ENCODE data around the gene DDX10.

The DDX10 gene

DNA sequence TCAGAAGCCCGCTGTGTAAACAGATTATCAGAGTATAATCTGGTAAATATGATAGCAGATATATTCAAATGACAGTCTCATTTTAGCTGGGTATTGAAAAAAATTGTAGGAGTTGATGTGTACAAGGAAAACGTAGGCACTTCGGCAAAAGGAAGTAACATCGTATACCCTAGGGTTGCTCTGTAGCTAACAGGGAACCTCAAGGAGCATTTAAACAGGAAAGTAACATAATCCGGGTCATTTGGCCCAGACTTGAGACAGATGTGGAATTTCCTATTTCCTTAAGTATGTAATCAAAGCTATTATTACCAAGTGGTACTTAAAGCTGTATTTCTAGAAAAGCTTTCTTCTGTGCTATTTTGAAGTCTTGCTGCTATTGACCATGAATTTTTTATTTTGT is 215.6 kb downstream of the DDX10 start:
- DNase-seq: peak; percentile 52

DNA sequence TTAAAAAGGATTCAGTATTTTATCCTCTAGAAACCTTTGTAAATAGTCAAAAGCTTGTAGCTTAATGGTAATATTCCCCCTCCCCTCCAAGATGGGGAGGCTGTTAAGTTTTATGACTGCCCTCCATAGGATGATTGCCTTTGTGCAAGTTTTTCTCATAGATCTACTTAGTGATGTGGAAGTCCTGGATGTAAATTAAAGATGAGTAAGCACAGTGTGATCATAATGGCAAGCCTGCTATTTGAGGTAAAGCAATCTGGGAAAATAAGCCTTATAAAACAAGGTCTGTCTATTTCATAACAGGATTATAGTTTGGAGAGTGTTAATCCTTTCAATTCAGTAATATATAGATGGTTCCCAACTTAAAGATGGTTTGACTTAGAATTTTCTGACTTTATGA is 216.3 kb downstream of the DDX10 start:
- DNase-seq: no peak

DNA sequence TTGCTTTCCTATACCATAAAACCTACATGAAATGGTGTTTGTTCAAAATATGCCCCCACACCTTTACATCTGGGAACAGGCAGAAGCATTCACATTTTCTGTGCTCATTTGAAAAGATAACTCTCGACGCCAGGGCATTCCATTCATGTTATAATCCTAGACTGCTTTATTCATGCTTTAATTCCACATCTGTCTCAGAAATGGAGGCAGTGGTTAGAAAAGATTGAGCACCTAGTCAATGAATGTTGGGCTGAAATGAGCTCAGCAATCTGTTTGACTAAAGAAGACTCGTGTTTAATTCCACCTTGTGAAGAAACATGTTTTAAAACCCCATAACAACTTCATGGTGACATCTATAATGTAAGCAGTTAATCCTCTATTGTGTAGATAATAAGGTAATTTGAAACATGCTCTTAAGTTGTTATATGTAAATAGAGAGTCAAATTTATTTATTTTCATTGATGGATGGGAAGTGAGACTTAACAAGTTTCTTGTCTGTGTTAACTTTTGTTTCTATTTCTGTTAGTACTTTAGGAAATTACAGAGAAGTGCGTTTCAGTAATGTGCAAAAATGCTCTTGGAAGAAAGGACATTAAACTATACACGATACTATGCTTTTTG is 217.5 kb downstream of the DDX10 start:
- DNase-seq: no peak

DNA sequence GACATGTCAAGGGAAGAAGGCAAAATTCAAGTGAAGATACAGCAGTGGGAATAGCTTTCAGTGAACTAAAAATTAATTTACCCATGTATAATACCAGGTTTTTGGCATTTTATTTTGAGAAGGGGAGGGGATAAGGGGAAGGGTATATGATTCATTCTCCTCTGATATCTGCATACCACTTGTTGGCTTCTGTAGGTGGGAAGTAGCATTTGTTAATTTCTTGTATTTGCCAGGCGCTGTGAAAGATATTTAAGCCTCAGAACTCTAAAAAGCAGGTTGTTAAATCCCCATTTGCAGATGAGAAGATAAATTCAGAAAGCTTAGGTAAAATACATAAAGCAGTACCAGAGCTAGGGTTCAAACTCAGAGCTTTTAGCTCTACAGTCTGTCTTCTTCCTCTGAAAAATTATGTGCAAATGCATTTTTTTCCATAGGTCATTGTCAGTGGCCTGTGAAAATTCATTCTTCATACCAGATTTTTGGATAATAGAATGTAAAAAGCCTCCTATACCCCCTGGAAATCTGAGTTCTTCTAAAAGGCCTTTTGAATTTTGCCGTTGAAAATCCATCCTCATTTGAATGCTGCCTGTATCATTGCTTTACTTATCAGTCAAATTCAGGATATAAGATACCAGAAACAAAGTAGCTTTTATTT is 221.3 kb downstream of the DDX10 start:
- no peak for DNase-seq

DNA sequence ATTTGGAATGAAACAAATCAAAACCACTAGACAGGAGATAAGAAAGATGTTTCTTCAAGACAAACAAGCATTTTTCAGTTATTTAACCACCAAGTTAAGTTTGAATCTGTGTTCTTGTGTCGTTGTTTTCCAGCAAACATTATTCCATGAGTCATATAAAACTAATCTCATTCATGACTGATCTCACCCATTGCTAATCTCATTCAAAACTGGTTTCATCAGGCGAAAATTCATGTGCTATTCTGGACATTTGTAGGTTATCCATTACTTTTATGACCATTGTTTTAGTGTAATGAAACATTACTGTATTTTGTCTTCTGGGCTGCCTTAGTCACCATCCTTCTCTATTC is 221.8 kb downstream of the DDX10 start:
- DNase-seq: no peak

DNA sequence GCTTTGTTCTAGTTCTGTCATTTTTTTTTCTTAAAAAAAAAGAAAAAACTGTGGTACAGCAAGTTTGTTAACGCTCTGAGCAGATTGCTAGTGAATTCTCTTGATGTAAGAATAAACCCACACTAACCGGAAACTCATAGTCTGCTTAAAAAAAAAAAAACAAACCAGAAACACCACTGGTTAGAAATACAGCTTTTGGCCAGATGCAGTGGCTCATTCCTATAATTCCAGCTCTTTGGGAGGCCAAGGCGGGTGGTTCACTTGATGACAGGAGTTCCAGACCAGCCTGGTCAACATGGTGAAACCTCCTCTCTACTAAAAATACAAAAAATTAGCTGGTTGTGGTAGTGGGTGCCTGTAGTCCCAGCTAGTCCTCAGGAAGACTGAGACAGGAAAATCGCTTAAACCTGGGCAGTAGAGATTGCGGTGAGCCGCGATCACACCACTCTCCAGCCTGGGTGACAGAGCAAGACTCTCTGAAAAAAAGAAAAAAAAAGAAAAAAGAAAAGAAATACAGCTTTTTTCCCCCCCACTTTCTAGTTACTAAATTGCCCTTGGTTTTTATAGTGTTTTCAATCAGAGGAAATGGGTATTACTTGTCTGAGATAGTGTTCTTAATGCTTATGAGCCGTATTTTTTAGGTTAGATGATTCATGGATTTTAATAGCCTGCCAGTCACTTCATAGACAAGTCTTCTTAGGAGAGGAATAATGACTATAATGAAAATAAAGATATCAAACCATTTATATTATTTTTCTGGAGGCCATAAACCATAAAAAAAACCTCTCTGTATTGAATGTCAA is 222.8 kb downstream of the DDX10 start:
- DNase-seq: no peak

DNA sequence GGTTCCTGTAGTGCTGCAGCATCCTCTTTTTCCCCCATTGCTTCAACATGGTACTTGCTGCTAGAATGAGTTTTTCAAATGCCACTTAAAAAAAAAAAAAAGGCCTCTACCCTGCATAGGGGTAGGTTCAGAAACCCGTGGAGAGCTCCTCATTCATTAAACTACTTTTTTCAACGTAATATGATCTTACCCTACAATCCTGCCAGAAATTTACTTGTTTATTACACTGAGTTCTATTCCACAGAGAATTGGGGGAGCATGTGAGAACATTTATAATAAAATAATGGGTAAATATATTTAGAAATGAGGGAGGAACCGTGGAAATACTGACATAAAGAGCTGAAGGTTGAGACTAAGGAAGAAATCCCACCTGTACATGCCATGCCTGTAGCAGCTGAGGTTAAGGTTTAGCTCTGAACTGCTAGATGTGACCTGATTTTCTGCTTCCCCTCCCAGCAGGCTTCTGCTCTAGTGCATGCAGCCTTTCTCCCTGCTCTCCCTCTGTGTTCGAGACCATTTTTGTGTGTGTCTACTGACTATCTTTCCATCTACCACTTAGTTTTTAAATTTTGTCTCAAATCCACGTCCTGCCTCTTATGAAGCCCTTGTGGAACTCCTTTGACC is 225.7 kb downstream of the DDX10 start:
- no peak for DNase-seq

DNA sequence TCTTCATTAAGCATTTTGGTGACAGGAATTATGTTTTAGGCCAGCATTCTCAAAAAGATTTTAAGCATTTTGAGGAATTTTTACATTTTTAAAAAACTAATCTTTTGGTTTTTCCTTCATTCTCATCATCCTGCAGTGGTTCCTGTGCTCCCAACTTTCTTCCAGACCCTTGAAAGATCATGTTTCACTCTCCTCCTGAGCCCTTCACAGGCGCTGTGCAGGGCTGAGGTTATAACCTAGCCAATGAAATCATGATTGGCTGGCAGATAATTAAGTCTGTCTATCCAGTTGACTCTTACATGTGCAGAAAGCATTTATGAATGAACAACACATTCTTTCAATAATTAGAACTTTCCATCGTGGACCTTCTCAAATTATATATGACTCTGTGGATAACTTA is 226.3 kb downstream of the DDX10 start:
- no peak for DNase-seq

DNA sequence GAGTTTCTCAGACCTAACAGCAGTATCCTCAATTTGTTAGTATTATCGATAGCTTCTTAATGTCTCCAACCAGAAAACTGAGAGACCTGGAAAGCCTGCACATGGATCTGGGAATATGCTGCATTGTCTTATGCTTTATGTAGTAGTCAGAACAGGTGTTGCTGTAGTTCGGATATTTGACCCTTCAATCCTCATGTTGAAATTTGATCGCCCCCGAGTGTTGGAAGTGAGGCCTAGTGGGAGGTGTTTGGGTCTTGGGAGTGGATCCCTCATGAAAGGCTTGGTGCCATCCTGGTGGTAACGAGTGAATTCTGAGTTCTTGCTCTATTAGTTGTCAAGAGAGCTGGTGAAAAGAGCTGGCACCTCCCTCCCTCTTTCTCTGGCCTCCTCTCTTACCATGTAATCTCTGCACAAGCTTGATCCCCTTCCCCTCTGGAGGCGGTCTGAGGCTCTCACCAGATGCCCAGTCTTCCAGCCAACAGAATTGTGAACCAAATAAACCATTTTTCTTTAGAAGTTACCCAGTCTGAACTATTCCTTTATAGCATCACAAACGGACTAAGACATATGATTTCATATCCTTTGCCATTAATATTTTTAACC is 227.1 kb downstream of the DDX10 start:
- DNase-seq: no peak

DNA sequence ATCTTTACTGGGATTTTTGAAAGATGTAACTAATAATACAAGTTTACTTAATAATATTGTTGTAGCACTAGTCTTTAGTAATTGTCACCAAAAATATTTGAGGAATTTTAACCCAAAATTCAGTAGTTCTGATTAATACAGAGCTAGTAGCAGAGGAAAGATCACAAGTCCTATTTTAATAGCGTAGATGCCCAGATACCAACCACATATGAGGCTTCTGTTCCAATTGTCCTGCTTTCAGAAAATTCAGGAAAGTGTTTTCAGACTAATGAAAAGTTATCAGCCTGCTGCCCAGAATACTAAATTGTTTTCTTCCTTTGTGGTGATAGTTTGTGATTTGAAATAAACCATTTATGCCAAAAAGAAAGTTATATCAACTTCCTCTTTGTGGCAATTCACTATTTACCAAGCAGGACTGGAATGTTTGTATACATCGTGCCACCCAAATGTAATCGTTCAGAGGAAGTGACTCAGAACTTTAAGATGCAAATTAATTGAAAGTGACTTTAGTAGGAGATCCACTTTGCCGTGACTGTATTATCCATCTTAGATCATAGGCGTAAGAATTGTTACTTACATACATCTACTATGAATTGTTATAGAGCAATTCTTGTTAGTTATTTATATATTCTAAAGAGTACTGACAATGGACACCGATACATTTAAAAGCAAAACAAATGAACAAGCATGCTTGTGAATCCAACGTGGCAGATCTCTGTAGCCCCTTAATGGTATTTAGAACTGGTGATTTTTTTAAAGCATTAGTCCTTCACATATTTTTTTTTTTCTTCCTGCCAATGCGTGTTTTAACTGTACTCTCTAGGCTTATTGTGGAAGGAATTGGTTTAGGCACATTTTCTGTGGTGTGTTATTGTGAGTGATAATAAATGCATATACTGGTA is 231.0 kb downstream of the DDX10 start:
- DNase-seq: no peak

DNA sequence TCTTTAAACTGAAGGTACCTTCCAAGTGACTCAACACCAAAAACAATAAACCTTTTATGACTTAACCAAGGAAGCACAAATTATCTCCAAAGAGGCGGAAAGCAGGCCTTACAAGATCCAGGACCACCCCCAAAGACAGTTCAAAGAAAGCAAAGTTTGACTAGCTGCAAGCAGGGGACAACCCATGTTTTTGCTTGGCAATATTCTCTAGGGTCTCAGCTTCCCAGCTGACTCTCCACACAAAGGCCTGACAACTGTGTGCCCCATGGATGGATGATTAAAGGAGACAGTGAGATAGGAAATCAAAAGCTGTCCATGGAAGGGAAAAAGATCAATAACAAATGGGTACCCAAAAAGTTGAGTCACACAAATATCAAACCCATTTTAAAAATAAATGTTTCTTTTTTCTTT is 232.2 kb downstream of the DDX10 start:
- no peak for DNase-seq

DNA sequence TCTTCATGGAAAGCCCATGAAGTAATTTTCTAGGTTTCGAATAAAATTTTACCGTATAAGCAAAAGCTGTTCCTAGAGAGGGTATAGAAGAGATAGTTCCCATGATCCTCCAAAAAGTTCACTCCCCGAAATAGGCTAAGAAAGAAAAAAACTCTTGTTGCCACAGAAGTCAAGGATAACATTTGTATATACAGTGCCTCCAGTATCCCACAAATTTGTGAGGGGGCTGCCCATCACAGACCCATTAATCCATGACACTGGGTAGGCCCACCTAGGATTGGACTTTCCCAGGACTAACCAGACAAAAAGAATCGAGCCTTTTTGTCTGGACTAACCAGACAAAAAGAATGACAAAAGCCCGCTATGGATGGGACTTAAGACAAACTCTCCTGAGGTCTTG is 233.0 kb downstream of the DDX10 start:
- no peak for DNase-seq

DNA sequence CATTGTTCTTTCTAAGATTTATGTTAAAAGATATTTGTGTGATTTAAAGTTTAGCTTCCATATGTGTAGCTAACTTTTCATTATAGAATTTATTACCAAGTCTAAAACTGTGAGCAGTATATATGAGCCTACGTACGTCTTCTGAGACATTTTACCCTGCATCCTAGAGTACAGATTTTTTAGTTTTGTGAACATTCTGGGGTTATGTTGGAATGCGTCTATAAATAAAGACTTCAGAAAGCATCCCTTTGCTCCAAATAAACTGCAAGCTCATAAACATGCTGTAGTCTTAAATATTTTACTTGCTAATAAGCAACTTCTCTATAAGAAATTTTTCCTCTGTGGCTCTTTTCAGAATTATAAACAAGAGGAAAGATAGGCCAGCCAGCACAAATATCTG is 236.5 kb downstream of the DDX10 start:
- no peak for DNase-seq

DNA sequence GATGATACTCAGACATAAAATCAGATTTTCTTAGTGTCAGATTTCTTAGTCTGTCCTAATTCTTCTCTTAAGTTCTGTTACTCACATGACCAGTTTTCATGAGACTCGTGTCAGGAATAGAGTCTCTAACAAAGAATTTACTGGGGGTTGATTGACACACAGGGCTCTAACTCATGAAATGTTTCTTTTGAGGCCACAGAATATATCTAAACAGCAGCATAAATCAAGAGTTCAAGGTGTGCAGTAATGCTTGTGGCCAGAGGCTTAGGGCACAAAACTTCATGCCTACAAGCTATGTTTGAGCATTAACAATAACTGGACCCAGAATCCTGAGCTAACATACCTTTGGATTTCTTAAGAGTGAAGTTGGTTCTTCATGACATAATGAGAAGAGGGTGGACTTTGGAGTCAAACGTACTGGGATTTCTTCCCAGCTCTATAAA is 237.2 kb downstream of the DDX10 start:
- DNase-seq: no peak

DNA sequence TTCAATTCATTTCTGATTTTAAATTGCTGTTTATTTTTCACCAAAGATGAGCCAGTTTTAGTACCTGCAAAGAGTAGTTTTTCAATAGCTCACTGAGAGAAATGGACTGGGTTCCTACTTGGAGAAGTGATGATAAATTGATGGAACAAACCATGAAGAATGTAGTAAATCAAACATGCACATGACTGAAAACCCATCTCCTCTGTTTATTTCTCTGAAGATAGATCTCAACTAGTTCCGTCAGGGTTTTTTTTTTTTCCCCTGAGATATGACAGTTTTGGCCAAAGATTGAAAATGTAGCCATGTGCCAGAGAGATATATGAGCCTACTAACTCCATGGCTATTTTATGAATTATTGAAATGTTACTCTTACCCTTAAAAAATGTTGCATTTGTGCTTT is 239.6 kb downstream of the DDX10 start:
- no peak for DNase-seq

DNA sequence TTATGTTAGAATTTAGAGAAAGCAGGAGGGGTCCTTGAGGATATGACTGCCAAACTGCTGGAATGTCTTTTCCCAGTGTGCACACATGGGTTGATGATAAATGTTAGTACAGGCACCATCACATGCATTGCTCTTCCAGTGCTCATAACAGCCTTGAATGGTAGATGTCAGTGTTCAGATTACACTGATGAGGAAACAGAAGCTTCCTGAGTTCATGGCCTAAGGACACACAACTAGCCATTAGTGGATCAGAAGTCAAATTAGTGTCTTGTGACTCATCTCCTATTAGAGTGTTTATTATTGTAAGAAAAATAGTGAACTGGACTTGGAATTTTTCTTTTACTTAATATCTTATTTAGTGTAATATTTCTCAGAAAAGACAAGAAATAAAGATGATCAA is 241.5 kb downstream of the DDX10 start:
- no peak for DNase-seq

DNA sequence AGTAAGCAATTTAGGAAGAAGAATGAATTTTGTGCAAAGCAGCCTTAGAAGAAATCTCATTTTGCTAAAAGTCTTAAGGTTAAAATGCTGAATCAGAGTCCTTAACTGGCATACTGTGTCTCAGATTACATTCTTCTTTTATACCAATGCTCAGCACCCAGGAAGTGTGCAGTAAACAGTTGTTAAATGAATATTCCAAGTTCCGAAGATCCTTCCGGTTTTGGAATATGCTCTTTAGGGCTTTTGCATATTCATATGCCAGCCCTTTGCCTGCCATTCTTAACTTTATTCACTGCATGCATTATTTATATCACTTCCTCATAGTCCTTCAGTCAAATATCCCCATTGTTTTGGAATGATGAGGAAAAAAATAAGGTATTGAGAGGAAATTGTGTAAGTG is 242.0 kb downstream of the DDX10 start:
- no peak for DNase-seq

DNA sequence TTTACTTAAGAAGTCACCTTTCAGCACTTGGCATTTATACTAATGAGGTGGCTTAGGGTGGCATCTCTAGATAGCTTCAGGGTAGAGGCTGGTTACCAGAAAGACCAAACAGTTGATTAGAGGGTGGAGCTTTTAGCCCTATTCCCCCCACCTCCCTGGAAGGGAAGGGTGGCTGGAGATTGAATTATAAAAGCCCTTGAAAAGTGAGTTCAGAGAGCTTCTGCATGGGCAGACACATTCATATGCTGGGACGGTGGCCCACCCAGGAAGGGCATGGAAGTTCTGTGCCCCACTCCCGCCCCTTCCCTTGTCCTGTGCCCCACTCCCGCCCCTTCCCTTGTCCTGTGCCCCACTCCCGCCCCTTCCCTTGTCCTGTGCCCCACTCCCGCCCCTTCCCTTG is 244.2 kb downstream of the DDX10 start:
- DNase-seq: no peak

DNA sequence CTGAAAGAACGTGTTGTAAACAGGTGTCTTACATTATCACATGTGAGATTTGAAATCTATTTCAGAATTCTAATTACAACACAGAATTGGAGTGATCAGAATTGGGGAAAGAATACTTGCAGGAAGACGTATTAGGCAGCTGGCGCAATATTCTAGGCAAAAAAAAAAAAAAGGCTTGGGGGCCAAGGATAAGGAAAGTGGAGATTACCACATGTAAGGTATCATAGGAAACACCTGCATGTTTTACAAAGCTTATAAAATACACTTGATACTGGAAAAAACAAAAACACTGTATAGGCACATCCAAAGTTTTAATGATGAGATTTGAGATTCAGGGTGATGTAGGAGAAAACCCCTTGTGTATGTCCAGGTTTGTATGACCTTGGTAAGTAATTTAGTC is 245.1 kb downstream of the DDX10 start:
- DNase-seq: no peak

DNA sequence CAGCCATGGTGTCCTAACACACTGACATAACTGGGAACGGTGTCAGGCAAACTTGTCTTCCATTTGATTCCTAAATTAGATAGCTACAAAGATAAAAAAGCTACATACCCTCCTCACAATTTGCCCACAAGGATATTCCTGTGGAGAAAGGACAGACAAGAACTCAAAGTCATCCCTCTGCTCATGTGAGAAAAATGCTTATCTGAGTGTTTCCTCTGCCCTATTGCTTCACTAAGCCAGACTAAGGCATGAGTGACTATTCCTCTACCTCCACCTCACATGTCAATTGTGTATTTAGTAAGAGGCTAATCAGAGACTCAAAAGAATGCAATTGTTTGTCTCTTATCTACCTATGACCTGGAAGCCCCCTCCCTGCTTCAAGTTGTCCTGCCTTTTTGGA is 247.7 kb downstream of the DDX10 start:
- no peak for DNase-seq

DNA sequence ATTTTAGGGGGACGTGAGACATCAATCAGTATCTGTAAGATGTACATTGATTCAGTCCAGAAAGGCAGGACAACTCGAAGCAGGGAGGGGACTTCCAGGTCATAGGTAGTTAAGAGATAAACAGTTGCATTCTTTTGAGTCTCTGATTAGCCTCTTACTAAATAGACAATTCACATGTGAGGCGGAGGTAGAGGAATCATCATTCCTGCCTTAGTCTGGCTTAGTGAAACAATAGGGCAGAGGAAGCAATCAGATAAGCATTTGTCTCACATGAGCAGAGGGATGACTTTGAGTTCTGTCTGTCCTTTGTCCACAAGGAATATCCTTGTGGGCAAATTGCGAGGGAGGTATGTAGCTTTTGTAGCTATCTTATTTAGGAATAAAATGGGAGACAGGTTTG is 248.3 kb downstream of the DDX10 start:
- no peak for DNase-seq

DNA sequence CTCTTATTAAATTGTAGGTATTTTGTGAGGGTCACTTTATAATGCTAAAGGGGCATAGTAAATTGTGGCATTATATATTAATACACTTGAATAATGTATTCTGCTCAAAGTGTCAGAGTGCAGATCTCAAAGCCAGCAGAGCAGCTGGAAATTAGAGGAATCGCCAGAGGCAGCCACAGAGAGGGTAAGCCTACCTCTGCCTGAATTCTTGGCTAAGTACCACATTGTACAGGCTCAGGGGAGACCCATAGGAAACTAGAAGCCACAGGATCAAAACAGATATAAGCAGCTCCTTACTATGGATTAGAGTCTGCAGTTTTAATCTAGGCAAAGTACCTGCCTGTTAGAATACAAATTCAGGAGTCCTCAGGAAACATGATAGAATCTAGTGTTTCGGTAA is 249.3 kb downstream of the DDX10 start:
- DNase-seq: no peak
